K562 (cell line): Measurements from ENCODE around the gene CDC27. TPM values are rescaled to one million over a fixed set of nuclear protein-coding genes. Genes with fewer than 3 reads are reported as not detected.

Experiments
- AFF4 ChIP-seq: sonication (generic); formaldehyde crosslinking; IDR thresholded peaks from 2 replicates; pipeline ENCODE4 v1.8.0; 2023; ENCODE audit warnings: mild to moderate bottlenecking, missing genetic modification reagents
- KLF1 ChIP-seq: fragments of 450-650 bp; IDR thresholded peaks from 2 replicates; pipeline ENCODE4 v1.6.1; 2016; ENCODE audit warnings: missing genetic modification characterization, missing compliant biosample characterization
- NFE2L1 ChIP-seq: fragments of 450-650 bp; IDR thresholded peaks from 2 replicates; pipeline ENCODE4 v1.6.1; 2016; ENCODE audit warnings: missing genetic modification characterization, low read depth, mild to moderate bottlenecking, missing compliant biosample characterization, moderate library complexity, borderline replicate concordance
- PHB2 ChIP-seq: fragments of 450-650 bp; IDR thresholded peaks from 2 replicates; pipeline ENCODE4 v1.6.1; 2017; ENCODE audit warnings: low read depth
- POLR2H ChIP-seq: IDR thresholded peaks from 2 replicates; pipeline ENCODE4 v1.6.1; 2016; ENCODE audit warnings: missing genetic modification characterization, low read depth, mild to moderate bottlenecking, control low read depth, missing compliant biosample characterization, moderate library complexity
- POLR3A ChIP-seq: IDR thresholded peaks from 2 replicates; pipeline ENCODE4 v1.6.1; 2011; ENCODE audit warnings: borderline replicate concordance, mild to moderate bottlenecking, moderate library complexity; ENCODE audit not compliant: insufficient read length, insufficient read depth; ENCODE audit errors: extremely low read depth
- POU5F1 ChIP-seq: fragments of 150-350 bp; IDR thresholded peaks from 2 replicates; pipeline ENCODE4 v1.6.1; 2014; ENCODE audit warnings: borderline replicate concordance, low read length, low read depth, mild to moderate bottlenecking; ENCODE audit not compliant: partially characterized antibody
- TCF7 ChIP-seq: sonication (generic); IDR thresholded peaks from 2 replicates; pipeline ENCODE4 v1.6.1; 2016; ENCODE audit warnings: antibody characterized with exemption, borderline replicate concordance
- polyA plus RNA-seq, 8 experiments: library from polyadenylated mRNA; depleted of rRNA in 4 of 8; stranded (reverse) in 5 of 8; unstranded in 3 of 8; fragments of >200 nt; fragmentation: Nextera tagmentation in 2 of 8; fragmentation: Illumina TruSeq in 1 of 8; extraction: Ambion mirVana in 2 of 8; extraction: Trizol in 1 of 8; gene quantifications; 2 replicates each; pipeline versions ENCODE4 v1.2.1 to v1.2.3, GENCODE V29; 2011 to 2014; ENCODE audit warnings: inconsistent platforms in 1 of 8, missing spikeins in 1 of 8
- total RNA-seq, 7 experiments: library from RNA; depleted of rRNA in 6 of 7; stranded (reverse); fragments of >200 nt in 6 of 7; fragmentation: Illumina TruSeq in 2 of 7; extraction: Trizol in 2 of 7; gene quantifications; 2 replicates each; pipeline versions ENCODE4 v1.2.1 to v1.2.3, GENCODE V29; 2011 to 2021; ENCODE audit warnings: low replicate concordance in 1 of 7
- TF ChIP-seq, protein P1 (sequence below): sonication (generic); formaldehyde crosslinking; IDR thresholded peaks from 2 replicates; pipeline ENCODE4 v1.8.0; 2022; ENCODE audit warnings: missing genetic modification reagents, mild to moderate bottlenecking, borderline replicate concordance
- TF ChIP-seq, protein P2 (sequence below), 2 experiments: fragments of 450-650 bp; formaldehyde crosslinking in 1 of 2; IDR thresholded peaks; 2 replicates each; pipeline versions ENCODE4 v1.4.0 to v1.6.1; 2014 to 2020; ENCODE audit warnings: mild to moderate bottlenecking in 2 of 2, borderline replicate concordance in 1 of 2, low read depth in 1 of 2

CDC27 gene
- total and polyA plus RNA-seq, 9 of the 15 experiments (the other 6 are each of a cell fraction or from before 2014, with no cell fraction given), result 28.6 to 155 (median 94.1) TPM

DNA sequence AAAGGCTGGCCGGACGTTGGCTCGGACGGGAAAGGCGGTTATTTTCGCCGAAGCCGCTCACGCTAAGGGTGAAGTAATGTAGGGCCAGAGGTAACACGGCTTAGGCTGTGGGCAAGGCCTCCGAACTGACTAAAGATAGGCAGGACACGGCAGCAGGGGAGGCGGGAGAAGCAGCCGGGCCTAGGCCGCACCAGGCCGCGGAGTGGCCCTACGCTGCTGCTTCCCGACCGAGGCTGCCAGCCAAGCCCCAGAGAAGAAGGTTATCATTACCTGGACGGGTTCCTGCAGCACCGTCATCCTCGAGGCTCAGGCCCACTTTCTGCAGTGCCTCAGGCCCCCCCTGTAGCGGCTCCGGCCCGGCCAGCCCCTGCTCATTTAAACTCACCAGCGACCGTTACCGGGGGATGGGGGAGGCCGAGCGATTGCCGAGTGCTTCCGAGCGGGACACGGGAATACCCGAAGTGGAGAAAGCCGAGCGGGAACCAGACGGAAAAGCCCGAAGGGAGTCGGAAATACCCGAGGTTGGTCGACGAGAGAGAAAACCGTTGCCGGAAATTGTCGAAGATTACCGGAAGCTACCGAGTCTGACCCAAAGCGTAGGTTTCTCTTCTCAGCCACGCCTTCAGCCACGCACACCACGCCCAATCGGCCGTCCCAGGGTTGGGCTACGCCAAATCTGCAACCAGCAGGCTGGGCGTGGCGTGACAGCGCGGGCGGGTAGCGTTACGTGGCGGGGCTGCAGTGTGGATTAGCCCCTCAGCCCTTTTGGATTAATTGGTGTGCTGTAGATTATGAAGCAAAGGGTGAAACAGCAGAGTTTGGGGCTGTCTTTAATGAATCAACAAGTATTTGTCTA, at the start of gene CDC27 (continued):
- TF ChIP-seq POLR2H (tag) (peak; percentile 69), POU5F1 (no peak), KLF1 (tag) (peak; percentile 97), AFF4 (0 out of 2 replicates have a peak, but pooled peaks have one; percentile 63), PHB2 (no peak), NFE2L1 (no peak), POLR3A (no peak), TCF7 (no peak)
- TF ChIP-seq, protein P1, sequence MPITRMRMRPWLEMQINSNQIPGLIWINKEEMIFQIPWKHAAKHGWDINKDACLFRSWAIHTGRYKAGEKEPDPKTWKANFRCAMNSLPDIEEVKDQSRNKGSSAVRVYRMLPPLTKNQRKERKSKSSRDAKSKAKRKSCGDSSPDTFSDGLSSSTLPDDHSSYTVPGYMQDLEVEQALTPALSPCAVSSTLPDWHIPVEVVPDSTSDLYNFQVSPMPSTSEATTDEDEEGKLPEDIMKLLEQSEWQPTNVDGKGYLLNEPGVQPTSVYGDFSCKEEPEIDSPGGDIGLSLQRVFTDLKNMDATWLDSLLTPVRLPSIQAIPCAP (CRISPR knock-in tag), result peak; percentile 94
- TF ChIP-seq, protein P2, sequence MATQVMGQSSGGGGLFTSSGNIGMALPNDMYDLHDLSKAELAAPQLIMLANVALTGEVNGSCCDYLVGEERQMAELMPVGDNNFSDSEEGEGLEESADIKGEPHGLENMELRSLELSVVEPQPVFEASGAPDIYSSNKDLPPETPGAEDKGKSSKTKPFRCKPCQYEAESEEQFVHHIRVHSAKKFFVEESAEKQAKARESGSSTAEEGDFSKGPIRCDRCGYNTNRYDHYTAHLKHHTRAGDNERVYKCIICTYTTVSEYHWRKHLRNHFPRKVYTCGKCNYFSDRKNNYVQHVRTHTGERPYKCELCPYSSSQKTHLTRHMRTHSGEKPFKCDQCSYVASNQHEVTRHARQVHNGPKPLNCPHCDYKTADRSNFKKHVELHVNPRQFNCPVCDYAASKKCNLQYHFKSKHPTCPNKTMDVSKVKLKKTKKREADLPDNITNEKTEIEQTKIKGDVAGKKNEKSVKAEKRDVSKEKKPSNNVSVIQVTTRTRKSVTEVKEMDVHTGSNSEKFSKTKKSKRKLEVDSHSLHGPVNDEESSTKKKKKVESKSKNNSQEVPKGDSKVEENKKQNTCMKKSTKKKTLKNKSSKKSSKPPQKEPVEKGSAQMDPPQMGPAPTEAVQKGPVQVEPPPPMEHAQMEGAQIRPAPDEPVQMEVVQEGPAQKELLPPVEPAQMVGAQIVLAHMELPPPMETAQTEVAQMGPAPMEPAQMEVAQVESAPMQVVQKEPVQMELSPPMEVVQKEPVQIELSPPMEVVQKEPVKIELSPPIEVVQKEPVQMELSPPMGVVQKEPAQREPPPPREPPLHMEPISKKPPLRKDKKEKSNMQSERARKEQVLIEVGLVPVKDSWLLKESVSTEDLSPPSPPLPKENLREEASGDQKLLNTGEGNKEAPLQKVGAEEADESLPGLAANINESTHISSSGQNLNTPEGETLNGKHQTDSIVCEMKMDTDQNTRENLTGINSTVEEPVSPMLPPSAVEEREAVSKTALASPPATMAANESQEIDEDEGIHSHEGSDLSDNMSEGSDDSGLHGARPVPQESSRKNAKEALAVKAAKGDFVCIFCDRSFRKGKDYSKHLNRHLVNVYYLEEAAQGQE (IDR thresholded peaks at IDR 0.05; ENCODE audit: borderline replicate concordance), result no peak
- TF ChIP-seq, protein P2 (CRISPR knock-in tag; IDR thresholded peaks at IDR 0.05; ENCODE audit: low read depth), result 0 out of 2 replicates have a peak, but pooled peaks have one; percentile 61
